HUES48 (cell line): ENCODE data around the gene ARHGEF4.

Experiments used
- H3K27ac ChIP-seq: one replicate; pipeline ENCODE4 v1.7.0; 2013; ENCODE audit warnings: low read depth, low read length, inconsistent platforms
- H3K27me3 ChIP-seq: 2 replicates; pipeline ENCODE4 v1.6.1; 2013; ENCODE audit warnings: mild to moderate bottlenecking, low read length; ENCODE audit not compliant: control insufficient read depth, insufficient read depth
- H3K36me3 ChIP-seq: 2 replicates; pipeline ENCODE4 v1.6.1; 2013; ENCODE audit warnings: low read length; ENCODE audit not compliant: control insufficient read depth, insufficient read depth
- H3K4me1 ChIP-seq: 2 replicates; pipeline ENCODE4 v1.6.1; 2013; ENCODE audit warnings: mild to moderate bottlenecking, low read length; ENCODE audit not compliant: control insufficient read depth, insufficient read depth
- H3K4me3 ChIP-seq: 2 replicates; pipeline ENCODE4 v1.5.1; 2013; ENCODE audit warnings: mild to moderate bottlenecking, low read depth, low read length
- H3K9ac ChIP-seq: 2 replicates; pipeline ENCODE4 v1.6.1; 2013; ENCODE audit warnings: mild to moderate bottlenecking, low read depth, low read length, moderate library complexity
- H3K9me3 ChIP-seq: 2 replicates; pipeline ENCODE4 v1.6.1; 2013; ENCODE audit warnings: low read length; ENCODE audit not compliant: control insufficient read depth, insufficient read depth

The ARHGEF4 gene

DNA sequence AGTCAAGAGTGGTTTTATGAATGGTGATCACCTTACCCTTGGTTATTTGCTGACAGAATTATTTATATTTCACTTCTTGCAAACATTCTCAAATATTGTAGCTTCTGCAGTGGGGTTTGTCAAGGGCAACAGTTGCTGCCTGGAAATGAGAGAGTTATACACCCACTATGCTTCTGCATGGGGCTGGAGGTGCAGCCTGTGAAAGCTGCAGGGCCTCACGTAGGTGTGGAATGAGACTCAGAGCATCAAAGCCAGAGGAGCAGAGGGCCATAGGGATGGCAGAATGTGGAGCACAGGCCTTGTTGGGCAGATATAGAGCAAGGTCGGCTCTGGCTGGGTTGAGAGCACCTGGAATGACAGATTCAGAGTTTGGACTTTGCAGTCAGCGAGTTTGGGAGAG is 128.2 kb downstream of the ARHGEF4 start:
- H3K27me3 ChIP-seq, result peaks cover 64% of the 10 kb centered on the region
- H3K4me3 ChIP-seq, result no peak overlapping the region
- no peak overlapping the region for H3K27ac ChIP-seq
- H3K9me3 ChIP-seq, result no peaks in the 10 kb centered on the region
- no peaks in the 10 kb centered on the region for H3K36me3 ChIP-seq
- H3K4me1 ChIP-seq, result peaks cover 36% of the 10 kb centered on the region
- no peak overlapping the region for H3K9ac ChIP-seq

DNA sequence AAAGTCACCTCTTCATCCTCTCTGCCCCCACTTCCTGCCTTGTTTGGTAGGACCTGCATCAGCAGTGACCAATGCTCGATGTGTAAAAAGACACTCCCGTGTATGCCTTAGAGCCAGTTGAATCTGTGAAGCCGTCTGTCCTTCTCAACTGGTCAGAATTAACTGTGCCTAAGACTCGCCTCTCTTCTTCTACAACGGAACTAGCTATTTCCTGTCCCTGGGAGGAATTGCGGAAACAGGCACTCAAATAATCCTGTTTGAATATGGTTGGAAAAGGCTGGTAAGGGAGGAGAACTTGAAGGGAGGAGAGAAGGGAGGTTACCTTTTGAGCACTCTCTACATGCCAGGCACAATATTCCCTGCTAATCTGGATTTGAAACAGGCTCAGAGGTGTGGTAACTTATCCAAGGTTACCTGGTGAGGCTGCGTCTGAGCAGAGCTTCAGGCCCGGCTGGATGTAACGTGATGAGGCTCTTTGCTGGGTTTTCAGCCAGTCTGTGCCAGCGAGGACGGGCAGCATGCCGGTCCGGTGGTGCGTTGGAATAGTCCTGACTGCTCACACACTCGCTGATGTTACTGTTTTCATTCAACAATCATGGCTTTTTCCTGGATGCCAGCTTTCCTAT is 129.5 kb downstream of the ARHGEF4 start:
- Histone ChIP-seq H3K9me3 (no peaks in the 10 kb centered on the region), H3K4me1 (peaks cover 36% of the 10 kb centered on the region), H3K36me3 (no peaks in the 10 kb centered on the region), H3K27ac (peak overlapping the region; percentile 73), H3K4me3 (0 out of 2 replicates have a peak overlapping the region, but pooled peaks have one; percentile 0), H3K27me3 (peaks cover 54% of the 10 kb centered on the region), H3K9ac (no peak overlapping the region)

- Histone ChIP-seq H3K9me3 (no peaks in the 10 kb centered on the region), H3K4me3 (0 out of 2 replicates have a peak overlapping the region, but pooled peaks have one; percentile 0), H3K27ac (peak overlapping the region; percentile 73), H3K36me3 (no peaks in the 10 kb centered on the region), H3K9ac (no peak overlapping the region), H3K4me1 (peaks cover 36% of the 10 kb centered on the region), H3K27me3 (peaks cover 47% of the 10 kb centered on the region)
These were observed 130.2 kb downstream of the ARHGEF4 start for GRCh38 chr2:130966775-130967490.

DNA sequence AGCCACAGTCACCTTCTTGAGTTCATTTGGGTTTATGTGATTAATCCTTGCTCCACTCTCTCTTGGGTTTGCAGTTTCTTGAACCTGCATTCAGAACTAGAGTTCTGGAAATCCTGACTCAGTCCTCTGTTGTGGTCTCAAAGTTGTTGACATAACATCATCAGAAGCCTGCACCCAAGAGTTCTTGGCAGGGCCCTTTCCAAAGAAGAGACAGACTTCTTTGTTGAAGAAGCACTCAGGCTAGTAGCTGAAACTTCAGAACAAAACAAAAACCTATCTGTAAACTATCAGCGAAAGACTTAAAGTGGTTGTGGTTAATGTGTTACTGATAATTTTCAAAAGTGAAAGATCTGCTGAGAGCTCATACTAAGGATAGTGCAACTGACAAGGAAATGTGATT is 135.7 kb downstream of the ARHGEF4 start:
- Histone ChIP-seq H3K9ac (no peak overlapping the region), H3K27me3 (0 out of 2 replicates have a peak, but pooled peaks cover 4% of the 10 kb centered on the region), H3K27ac (no peak overlapping the region), H3K36me3 (no peaks in the 10 kb centered on the region), H3K9me3 (peaks cover 6% of the 10 kb centered on the region; the same call in 1 of the 2 replicates), H3K4me3 (no peak overlapping the region), H3K4me1 (peaks cover 7% of the 10 kb centered on the region)

DNA sequence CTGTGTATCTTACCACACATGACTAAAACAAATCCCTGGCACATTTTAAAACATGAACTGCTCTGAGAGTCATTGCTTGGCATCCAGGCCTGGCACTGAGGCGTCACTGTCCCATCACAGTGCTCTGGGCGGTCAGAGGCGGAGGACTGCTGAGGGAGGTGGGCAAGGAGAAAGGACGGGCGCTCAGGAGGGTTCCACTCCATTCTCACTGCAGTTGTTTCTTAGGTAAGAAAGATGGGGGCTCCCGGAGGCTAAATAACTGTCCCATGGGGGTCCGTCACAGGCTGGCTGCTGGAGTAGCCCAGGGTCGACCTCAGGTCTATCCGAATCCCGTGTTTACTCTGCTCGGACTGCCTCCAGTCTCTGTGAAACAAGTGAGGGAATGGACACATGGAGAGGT is 139.0 kb downstream of the ARHGEF4 start:
- Histone ChIP-seq H3K36me3 (no peaks in the 10 kb centered on the region), H3K27me3 (no peaks in the 10 kb centered on the region), H3K4me3 (no peak overlapping the region), H3K9ac (no peak overlapping the region), H3K4me1 (no peaks in the 10 kb centered on the region), H3K27ac (no peak overlapping the region), H3K9me3 (peaks cover 15% of the 10 kb centered on the region; the same call in 1 of the 2 replicates)

DNA sequence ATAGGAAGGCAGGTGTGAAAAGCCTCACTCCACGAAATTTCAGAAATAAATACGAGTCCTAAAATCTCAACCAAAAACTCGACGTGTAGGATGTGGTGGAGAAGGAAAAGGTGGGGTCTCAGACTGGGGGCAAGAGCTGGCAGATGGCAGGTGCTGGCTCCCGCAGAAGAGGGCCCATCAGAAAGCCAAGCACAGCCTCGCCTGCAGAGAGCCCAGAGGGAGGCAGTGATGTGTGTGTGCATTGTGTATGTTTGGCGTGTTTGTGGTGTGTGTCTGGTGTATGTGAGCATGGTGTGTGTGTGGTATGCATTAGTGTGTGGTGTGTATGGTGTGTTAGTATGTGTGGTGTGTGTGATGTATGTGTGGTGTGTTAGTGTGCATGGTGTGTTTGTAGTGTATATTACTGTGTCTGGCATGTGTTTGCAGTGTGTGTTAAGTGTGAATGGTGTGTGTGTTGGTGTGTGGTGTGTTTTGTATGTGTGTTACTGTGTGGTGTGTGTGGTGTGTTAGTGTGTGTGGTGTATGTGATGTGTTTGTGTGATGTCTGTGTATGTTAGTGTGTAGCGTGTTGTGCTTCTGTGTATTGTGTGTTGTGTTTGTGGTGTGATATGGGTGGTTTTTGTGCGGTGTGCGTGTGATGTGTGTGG is 140.0 kb downstream of the ARHGEF4 start:
- H3K9ac ChIP-seq, result no peak overlapping the region
- peaks cover 15% of the 10 kb centered on the region; the same call in 1 of the 2 replicates for H3K9me3 ChIP-seq
- no peaks in the 10 kb centered on the region for H3K36me3 ChIP-seq
- no peaks in the 10 kb centered on the region for H3K4me1 ChIP-seq
- no peak overlapping the region for H3K4me3 ChIP-seq
- H3K27me3 ChIP-seq, result no peaks in the 10 kb centered on the region
- no peak overlapping the region for H3K27ac ChIP-seq

DNA sequence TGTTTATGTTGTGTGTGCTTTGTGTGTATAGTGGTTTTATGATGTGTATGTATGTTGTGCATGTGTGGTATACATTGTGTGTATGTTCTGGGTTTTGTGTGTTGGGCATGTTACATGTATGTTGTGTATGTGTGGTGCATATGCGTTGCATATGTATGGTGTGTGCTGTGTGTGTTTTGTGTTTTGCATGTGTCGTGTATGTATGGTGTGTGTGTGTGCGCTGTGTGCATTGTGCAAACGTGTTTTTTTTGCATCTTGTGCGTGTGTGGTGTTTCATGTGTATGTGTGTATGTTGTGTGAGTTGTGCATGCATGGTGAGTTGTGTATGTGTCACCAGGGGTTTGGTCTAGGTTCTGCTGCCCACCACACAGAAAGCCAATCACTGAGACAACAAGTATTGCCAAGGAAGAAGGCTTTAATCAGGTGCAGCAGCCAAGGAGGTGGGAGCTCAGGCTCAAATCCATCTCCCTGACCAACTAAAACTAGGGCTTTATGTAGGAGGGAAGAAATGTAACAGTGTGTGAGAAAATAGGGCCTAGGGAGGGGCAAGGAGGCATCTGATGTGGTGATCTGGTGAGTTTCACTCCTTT is 140.8 kb downstream of the ARHGEF4 start:
- Histone ChIP-seq H3K27me3 (no peaks in the 10 kb centered on the region), H3K9ac (no peak overlapping the region), H3K36me3 (no peaks in the 10 kb centered on the region), H3K9me3 (peaks cover 15% of the 10 kb centered on the region; the same call in 1 of the 2 replicates), H3K4me3 (no peak overlapping the region), H3K4me1 (no peaks in the 10 kb centered on the region), H3K27ac (no peak overlapping the region)

GRCh38 chr2:130981667-130982066 is 145.0 kb downstream of the ARHGEF4 start:
- H3K4me1 ChIP-seq, result no peaks in the 10 kb centered on the region

DNA sequence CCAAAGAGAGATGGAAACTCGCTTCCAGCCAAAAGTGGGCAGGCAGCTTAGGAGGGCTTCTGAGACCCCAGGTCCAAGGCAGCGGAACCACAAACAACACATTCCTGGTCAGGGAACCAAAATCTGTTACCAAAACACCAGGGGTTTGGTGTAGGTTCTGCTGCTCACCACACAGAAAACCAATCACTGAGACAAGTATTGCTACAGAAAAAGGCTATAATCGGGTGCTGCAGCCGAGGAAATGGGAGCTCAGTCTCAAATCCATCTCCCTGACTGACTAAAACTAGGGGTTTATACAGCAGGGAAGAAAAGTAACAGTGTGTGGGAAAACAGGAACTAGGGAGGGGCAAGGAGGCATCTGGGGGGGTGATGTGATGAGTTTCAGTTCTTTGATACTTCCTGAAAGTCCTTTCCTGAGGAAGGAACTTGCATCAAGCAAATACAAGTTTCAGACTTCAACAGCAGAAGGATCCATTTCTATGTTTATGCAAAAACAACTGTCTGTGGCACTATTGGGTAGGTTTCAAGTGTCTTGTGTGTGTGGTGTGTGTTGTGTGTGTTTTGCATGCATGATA is 148.6 kb downstream of the ARHGEF4 start:
- Histone ChIP-seq H3K27me3 (no peaks in the 10 kb centered on the region), H3K4me3 (no peak overlapping the region), H3K9ac (no peak overlapping the region), H3K4me1 (no peaks in the 10 kb centered on the region), H3K36me3 (no peaks in the 10 kb centered on the region), H3K27ac (no peak overlapping the region), H3K9me3 (no peaks in the 10 kb centered on the region)

More at GRCh38 chr2:130981667-130982066, 145.0 kb downstream of the ARHGEF4 start:
- no peaks in the 10 kb centered on the region for H3K36me3 ChIP-seq
- no peak overlapping the region for H3K9ac ChIP-seq
- H3K27me3 ChIP-seq, result no peaks in the 10 kb centered on the region
- no peak overlapping the region for H3K4me3 ChIP-seq
- no peak overlapping the region for H3K27ac ChIP-seq
- H3K9me3 ChIP-seq, result peaks cover 15% of the 10 kb centered on the region; the same call in 1 of the 2 replicates

DNA sequence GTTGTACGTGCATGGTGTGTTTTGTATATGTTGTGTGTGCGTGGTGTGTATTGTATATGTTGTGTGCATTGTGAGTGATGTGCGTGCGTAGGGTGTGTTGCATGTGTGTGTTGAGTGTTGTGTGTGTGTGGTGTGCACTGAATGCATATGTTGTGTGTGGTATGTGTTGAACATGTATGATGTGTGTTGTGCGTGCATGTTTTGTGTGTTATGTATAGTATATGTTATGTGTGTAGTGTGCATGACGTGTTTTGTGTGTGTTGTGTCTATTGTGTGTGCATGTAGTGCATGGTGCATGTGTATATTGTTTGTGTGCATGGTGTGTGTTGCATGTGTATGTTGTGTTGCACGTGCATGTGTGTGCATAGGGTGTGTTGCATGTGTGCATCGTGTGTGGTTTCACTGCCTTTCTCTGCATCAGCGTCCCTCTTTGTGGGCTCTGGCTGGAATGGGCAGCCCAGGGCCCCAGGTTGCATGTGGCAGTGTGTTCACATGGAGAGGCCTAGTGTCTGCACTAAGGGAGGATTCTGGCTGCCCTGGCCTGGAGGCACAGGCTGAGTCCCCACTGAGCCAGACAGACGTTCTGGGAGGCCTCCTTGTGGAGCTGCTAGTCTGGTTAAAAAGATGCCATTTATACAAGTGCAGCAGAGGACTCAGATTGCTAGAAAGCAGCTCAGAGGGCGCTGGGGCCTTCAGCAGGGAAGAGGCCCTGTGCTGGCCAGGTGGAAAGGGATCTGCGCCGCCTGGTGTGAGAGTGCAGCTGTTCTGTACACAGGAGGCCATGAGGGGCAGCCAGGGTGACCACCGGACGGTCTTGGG is 149.3 kb downstream of the ARHGEF4 start:
- H3K9ac ChIP-seq, result no peak overlapping the region
- H3K36me3 ChIP-seq, result no peaks in the 10 kb centered on the region
- no peaks in the 10 kb centered on the region for H3K27me3 ChIP-seq
- H3K4me3 ChIP-seq, result no peak overlapping the region
- H3K4me1 ChIP-seq, result no peaks in the 10 kb centered on the region
- H3K9me3 ChIP-seq, result no peaks in the 10 kb centered on the region
- no peak overlapping the region for H3K27ac ChIP-seq
